Liver (tissue), 9 donors: ENCODE measurements around the gene RASSF7. TPM values are rescaled to one million over a fixed set of nuclear protein-coding genes. Genes with fewer than 3 reads are reported as not detected.

Experiments
- DNase-seq: peaks from one replicate; pipeline ENCODE4 v3.0.0-alpha.2; 2017; ENCODE audit warnings: low spot score
- H3K27ac ChIP-seq, 2 donors: one replicate each; pipeline ENCODE4 v1.7.0; 2013; ENCODE audit warnings: inconsistent platforms in 2 of 2, low read length in 2 of 2, control low read depth in 1 of 2, low read depth in 1 of 2, mild to moderate bottlenecking in 1 of 2
- H3K27me3 ChIP-seq, 4 donors: one replicate each; pipeline versions ENCODE4 v1.6.1 to v1.7.0; 2013; ENCODE audit warnings: low read length in 3 of 4, inconsistent platforms in 1 of 4, mild to moderate bottlenecking in 1 of 4, moderate library complexity in 1 of 4; ENCODE audit not compliant: control insufficient read depth in 4 of 4, insufficient read depth in 4 of 4
- H3K36me3 ChIP-seq, 4 donors: one replicate each; pipeline versions ENCODE4 v1.6.1 to v1.7.0; 2013; ENCODE audit warnings: low read length in 3 of 4, mild to moderate bottlenecking in 3 of 4, low read depth in 1 of 4, moderate library complexity in 1 of 4; ENCODE audit not compliant: control insufficient read depth in 4 of 4, insufficient read depth in 3 of 4
- H3K4me1 ChIP-seq, 4 donors: one replicate each; pipeline versions ENCODE4 v1.6.1 to v1.7.0; 2013; ENCODE audit warnings: low read length in 3 of 4, mild to moderate bottlenecking in 3 of 4, moderate library complexity in 1 of 4; ENCODE audit not compliant: control insufficient read depth in 4 of 4, insufficient read depth in 4 of 4
- H3K4me3 ChIP-seq, 3 donors: one replicate each; pipeline versions ENCODE4 v1.6.1 to v1.7.0; 2013; ENCODE audit warnings: low read length in 3 of 3, control low read depth in 1 of 3, low read depth in 1 of 3, mild to moderate bottlenecking in 1 of 3
- H3K9ac ChIP-seq, 2 donors: one replicate each; pipeline ENCODE4 v1.7.0; 2013; ENCODE audit warnings: low read length in 2 of 2, mild to moderate bottlenecking in 2 of 2, moderate library complexity in 2 of 2, control low read depth in 1 of 2, low read depth in 1 of 2
- H3K9me3 ChIP-seq, 4 donors: one replicate each; pipeline versions ENCODE4 v1.6.1 to v1.7.0; 2013; ENCODE audit warnings: low read length in 3 of 4; ENCODE audit not compliant: control insufficient read depth in 4 of 4
- ATF3 ChIP-seq: IDR thresholded peaks from 2 replicates; pipeline ENCODE4 v1.6.1; 2016; ENCODE audit warnings: antibody characterized with exemption
- FOXA1 ChIP-seq: IDR thresholded peaks from 2 replicates; pipeline ENCODE4 v1.6.1; 2016; ENCODE audit warnings: antibody characterized with exemption
- FOXA2 ChIP-seq: IDR thresholded peaks from 2 replicates; pipeline ENCODE4 v1.6.1; 2016; ENCODE audit warnings: antibody characterized with exemption
- GABPA ChIP-seq, 2 donors: IDR thresholded peaks in 1 of 2; conservative IDR thresholded peaks in 1 of 2; 2 replicates each; pipeline ENCODE4 v1.6.1; 2016; ENCODE audit warnings: antibody characterized with exemption in 2 of 2, mild to moderate bottlenecking in 1 of 2, moderate library complexity in 1 of 2
- HNF4A ChIP-seq, 2 donors: conservative IDR thresholded peaks; 2 replicates each; pipeline ENCODE4 v1.6.1; 2016; ENCODE audit warnings: antibody characterized with exemption in 2 of 2, mild to moderate bottlenecking in 2 of 2
- JUND ChIP-seq, 2 donors: IDR thresholded peaks; 2 replicates each; pipeline ENCODE4 v1.6.1; 2016; ENCODE audit warnings: antibody characterized with exemption in 2 of 2
- MAX ChIP-seq: IDR thresholded peaks from 2 replicates; pipeline ENCODE4 v1.6.1; 2016; ENCODE audit warnings: antibody characterized with exemption
- NR2F2 ChIP-seq: IDR thresholded peaks from 2 replicates; pipeline ENCODE4 v1.6.1; 2016; ENCODE audit warnings: antibody characterized with exemption
- RAD21 ChIP-seq, 2 donors: IDR thresholded peaks; 2 replicates each; pipeline ENCODE4 v1.6.1; 2016; ENCODE audit warnings: antibody characterized with exemption in 2 of 2, mild to moderate bottlenecking in 2 of 2
- REST ChIP-seq: IDR thresholded peaks from 2 replicates; pipeline ENCODE4 v1.6.1; 2016; ENCODE audit warnings: antibody characterized with exemption, mild to moderate bottlenecking
- RXRA ChIP-seq, 2 donors: IDR thresholded peaks; 2 replicates each; pipeline ENCODE4 v1.6.1; 2017 to 2018; ENCODE audit warnings: antibody characterized with exemption in 2 of 2, mild to moderate bottlenecking in 1 of 2
- SP1 ChIP-seq: IDR thresholded peaks from 2 replicates; pipeline ENCODE4 v1.6.1; 2018; ENCODE audit warnings: antibody characterized with exemption, mild to moderate bottlenecking
- TAF1 ChIP-seq: conservative IDR thresholded peaks from 2 replicates; pipeline ENCODE4 v1.6.1; 2016; ENCODE audit warnings: antibody characterized with exemption, mild to moderate bottlenecking
- ZBTB33 ChIP-seq: IDR thresholded peaks from 2 replicates; pipeline ENCODE4 v1.6.1; 2016; ENCODE audit warnings: antibody characterized with exemption
- WGBS: extraction: QIAGEN DNeasy Blood & Tissue Kit; methylation state at CpG from one replicate; pipeline ENCODE4 v1.1.7; 2013; 5-methylcytosine and 5-hydroxymethylcytosine counted together
- polyA plus RNA-seq, 2 donors: library from polyadenylated mRNA; stranded (reverse) in 1 of 2; unstranded in 1 of 2; fragments of 200-250 nt in 1 of 2; fragments of >200 nt in 1 of 2; fragmentation: Nextera tagmentation in 1 of 2; extraction: Ambion mirVana in 1 of 2; gene quantifications; one replicate each; pipeline versions ENCODE4 v1.2.1 to v1.2.3, GENCODE V29; 2013 to 2015
- total RNA-seq, 2 donors: library from RNA; depleted of rRNA; stranded (reverse); fragments of >200 nt; gene quantifications; one replicate each; pipeline ENCODE4 v1.2.3, GENCODE V29; 2014
- donor health status: healthy.
- donor health status: healthy.
- donor health status: healthy.
- donor health status: healthy.
- donor health status: healthy.

The RASSF7 gene
- total and polyA plus RNA-seq, 4 donors, result 11.5 to 50.4 (median 36.9) TPM

GRCh38 chr11:540583-541432 lies 20.0 kb upstream of the RASSF7 start:
- H3K9me3 ChIP-seq, result no peaks in the 10 kb centered on the region
- TF ChIP-seq RAD21 (IDR thresholded peaks at IDR 0.05), result no peak
- TF ChIP-seq GABPA (IDR thresholded peaks at IDR 0.05 in 1 of 2, conservative IDR thresholded peaks at IDR 0.05 in 1 of 2), result no peak
- no peak for TF ChIP-seq FOXA1
- H3K4me3 ChIP-seq, result no peak overlapping the region
- no peaks in the 10 kb centered on the region for H3K27me3 ChIP-seq
- peaks cover 6 to 19% (median 15%) of the 10 kb centered on the region in 4 donors for H3K4me1 ChIP-seq
- H3K27ac ChIP-seq, result no peak overlapping the region
- no peak for DNase-seq
- WGBS, result 97% methylated on average over 23 of the region's 23 CpGs
- no peaks in the 10 kb centered on the region for H3K36me3 ChIP-seq
- no peak overlapping the region for H3K9ac ChIP-seq

GRCh38 chr11:541433-541885 lies 19.3 kb upstream of the RASSF7 start:
- Histone ChIP-seq H3K4me1 (peaks cover 3 to 14% (median 9%) of the 10 kb centered on the region in 4 donors), H3K27me3 (no peaks in the 10 kb centered on the region), H3K4me3 (no peak overlapping the region), H3K36me3 (no peaks in the 10 kb centered on the region), H3K9ac (no peak overlapping the region), H3K9me3 (no peaks in the 10 kb centered on the region), H3K27ac (no peak overlapping the region)
- 91% methylated on average over 20 of the region's 20 CpGs for WGBS
- TF ChIP-seq FOXA2 (no peak), ATF3 (no peak), RXRA (IDR thresholded peaks at IDR 0.05) (no peak), MAX (no peak), JUND (IDR thresholded peaks at IDR 0.05) (no peak), HNF4A (conservative IDR thresholded peaks at IDR 0.05) (no peak), TAF1 (no peak), FOXA1 (no peak), GABPA (IDR thresholded peaks at IDR 0.05 in 1 of 2, conservative IDR thresholded peaks at IDR 0.05 in 1 of 2) (no peak), REST (no peak), SP1 (no peak), ZBTB33 (no peak), NR2F2 (no peak), RAD21 (IDR thresholded peaks at IDR 0.05) (no peak)
- no peak for DNase-seq
